CD4-positive, alpha-beta T cell treated with Interleukin-21 for 1 hour (primary cell): Measurements from ENCODE around the gene MRAS.

Experiments used
- DNase-seq: peaks from one replicate; pipeline ENCODE4 v3.0.0-alpha.2; 2020

The MRAS gene

DNA sequence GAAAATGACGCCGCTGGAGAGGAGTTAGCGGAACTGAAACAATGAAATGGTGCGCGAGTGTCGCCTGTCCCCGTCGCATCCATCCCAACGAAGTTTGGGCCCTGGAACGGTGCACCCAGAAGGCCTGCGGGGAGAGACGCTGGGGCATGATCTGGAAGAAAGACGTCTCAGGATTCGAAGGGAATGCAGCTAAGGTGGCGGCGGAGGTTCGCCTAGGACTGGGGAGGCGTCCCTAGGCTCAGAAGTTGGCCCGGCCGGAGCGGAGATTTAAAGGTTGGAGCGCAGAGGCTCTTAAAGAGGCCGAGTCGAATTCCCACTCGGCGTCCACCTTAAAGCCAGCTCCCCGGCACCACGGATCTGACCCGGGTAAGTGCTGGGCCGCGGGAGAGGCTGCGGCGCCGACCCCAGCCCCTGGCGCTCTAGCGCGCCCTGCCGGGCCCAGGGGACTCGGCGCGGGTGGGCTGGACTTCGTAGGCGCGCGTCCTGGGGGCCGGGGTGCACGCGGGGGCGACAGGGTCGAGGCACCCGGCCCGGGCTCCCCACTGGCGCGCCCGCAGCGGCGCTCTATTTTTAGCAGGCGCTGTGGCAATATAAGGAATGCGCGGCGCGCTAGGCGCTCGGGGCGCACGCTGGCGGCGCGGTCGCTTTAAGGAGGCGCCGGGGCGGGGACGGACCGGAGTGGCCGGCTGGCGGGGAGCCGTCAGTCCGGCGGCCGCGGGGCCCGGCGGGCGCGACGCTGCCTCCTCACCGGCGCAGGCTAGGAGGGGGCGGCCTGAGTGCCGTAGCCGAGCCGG, at the start of gene MRAS:
Gene MRAS, plus strand, starts transcription at position 620 of the 794 bp plus-strand sequence. CDS start 24,305 bp downstream, outside the sequence.
- DNase-seq, result peak; percentile 19

DNA sequence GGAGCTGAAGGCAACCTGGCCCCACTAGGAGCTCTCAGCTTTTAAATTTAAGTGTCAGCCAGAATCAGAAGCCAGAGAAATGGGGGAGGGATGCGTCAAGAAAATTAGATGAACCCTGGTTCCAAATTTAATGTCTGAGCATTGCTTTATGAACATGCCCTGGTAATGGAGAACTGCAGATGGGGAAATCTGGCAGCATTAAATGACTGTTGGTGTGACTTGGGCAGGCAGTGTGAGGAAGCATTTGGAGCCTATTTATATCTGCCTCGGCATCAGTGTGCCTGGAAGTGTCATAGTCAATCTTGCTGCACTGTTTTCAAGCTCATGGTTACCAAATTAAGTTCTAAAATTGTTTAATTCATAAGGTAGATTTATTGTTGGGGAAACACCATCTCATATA, 47.7 kb upstream of the MRAS start:
- no peak for DNase-seq

DNA sequence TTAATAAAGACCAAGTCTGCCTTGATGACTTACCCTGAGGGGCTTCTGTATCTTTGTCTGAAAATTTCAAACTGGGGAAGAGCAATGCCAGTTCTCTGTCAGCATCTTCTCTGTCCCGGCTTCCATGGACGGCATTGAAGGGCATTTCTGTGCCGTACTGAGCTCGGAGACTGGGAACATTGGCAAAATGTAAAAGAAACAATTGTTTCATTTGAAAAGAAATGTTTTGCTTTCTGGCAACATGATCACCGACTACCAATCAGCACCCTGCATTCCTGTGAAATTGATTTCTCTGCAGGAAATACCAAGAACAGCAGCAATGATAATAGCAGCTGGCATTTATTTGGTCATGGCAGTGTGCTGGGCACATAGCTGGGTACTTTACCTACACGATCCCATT, 44.9 kb upstream of the MRAS start:
- no peak for DNase-seq

DNA sequence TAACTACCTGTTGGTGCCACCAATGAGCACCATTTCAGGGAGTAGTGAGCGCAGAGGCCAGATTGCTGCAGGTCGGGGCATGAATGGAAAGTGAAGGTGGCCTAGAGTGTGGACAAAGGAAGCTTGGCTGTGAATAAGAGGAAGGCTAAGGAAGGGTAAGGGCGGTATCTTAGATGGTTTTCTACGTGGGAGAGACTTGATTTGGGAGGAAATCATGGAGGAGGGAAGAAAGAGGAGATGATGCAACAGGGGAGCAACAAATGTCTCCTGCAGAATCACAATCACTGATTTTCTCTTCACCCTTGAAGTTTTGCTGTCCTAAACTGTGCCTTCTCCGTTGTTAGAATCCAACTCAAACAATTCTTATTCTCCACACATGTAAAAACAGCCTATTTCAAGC, 40.5 kb upstream of the MRAS start:
- DNase-seq, result no peak

DNA sequence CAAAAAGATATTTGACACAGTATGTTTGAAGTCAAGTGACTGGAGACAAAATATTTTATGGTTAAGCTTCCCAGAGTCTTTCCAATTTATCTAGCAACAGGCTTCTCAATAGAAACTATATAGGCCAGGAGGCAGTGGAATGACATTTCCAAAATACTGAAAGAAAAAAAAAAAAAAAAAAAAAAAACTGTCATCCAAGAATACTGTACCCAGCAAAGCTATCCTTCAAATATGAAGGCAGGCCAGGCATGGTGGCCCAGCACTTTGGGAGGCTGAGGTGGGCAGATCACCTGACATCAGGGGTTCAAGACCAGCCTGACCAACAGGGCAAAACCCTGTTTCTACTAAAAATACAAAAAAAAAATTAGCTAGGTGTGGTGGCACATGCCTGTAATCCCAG, 39.6 kb upstream of the MRAS start:
- DNase-seq, result no peak

DNA sequence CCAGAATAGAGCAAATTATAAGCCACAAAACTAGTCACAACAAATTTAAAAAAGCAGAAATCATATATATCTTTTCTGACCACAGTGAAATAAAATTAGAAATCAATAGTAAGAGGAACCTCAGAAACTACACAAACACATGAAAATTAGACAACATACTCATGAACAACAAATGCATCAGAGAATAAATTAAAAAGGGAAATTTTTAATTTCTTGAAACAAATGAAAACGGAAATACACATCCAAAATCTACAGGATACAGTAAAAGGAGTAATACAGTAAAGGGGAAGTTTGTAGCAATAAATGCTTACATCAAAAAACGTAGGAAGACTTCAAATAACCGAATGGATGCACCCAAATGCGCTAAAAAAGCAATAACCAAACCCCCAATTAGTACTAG, 37.9 kb upstream of the MRAS start:
- DNase-seq, result no peak

DNA sequence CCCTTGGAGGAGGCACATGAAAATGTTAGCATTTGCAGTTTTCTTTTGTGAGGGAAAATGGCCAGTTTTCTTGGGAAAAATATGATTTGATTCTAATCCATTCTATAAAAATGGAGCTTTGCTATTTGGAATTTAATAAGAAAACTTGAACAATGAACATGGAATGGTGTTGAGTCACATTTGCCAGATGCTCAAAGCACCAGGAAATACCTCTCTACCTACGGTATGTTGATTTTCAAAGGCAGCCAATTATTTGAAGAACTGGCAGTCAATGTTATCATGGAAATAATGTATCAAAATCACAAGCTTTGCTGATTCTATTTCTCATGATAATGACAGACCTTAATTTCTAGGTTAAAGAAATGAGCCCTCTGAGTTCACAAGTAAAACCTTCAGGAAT, 33.6 kb upstream of the MRAS start:
- no peak for DNase-seq

DNA sequence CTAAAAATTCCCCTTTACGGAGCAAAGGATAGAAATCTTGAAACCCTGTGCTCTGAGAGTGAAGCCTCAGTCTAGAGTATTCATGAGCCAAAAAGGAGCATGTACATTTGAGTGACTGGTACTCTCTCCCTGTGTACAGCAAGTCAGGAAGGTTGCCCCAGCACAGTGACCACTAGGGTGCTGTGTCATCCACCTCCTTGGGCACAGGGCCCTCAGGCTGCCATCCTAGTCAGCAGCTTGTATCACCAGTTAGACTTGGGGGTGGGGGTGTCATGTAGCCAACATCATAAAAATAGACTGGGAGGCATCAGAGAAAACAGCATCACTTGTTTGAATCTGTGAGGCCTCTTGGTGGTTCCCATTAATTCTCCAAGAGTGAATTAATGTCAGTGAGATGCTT, 30.7 kb upstream of the MRAS start:
- no peak for DNase-seq

DNA sequence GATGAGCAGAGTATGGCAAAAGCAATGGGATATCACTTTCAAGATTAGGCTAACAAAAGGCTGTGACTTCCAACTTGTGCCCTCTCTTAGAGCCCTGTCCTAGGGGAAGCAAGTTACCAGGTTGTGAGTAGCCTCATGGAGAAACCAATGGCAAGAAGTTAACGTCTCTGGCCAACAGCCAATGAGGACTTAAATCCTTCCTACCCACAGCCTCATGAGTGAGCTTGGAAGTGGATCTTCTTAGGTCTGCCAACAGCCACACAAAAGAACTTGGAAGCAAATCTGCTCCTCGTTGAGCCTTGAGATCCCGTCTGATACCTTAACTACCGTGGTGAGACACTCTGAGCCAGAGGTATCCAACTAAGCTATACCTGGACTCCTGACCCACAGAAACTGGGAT, 24.4 kb upstream of the MRAS start:
- DNase-seq, result no peak

DNA sequence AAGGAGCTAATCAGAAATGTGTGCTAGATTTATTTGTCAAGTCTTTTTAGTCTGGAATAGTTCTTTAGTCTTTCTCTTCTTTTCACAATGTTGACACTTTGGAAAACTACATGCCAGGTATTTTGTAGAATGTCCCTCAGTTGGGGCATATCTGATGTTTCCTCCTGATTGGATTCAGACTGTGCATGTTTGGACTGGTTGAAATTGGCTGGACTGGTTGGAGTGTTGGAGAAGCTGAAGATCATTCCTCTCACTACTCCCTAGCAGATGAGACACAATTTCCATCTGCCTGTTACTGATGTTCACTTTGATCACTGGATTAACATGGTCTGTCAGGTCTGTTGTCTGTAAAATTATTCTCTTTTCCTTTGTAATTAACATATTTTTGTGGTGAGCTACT, 22.4 kb upstream of the MRAS start:
- DNase-seq, result no peak

DNA sequence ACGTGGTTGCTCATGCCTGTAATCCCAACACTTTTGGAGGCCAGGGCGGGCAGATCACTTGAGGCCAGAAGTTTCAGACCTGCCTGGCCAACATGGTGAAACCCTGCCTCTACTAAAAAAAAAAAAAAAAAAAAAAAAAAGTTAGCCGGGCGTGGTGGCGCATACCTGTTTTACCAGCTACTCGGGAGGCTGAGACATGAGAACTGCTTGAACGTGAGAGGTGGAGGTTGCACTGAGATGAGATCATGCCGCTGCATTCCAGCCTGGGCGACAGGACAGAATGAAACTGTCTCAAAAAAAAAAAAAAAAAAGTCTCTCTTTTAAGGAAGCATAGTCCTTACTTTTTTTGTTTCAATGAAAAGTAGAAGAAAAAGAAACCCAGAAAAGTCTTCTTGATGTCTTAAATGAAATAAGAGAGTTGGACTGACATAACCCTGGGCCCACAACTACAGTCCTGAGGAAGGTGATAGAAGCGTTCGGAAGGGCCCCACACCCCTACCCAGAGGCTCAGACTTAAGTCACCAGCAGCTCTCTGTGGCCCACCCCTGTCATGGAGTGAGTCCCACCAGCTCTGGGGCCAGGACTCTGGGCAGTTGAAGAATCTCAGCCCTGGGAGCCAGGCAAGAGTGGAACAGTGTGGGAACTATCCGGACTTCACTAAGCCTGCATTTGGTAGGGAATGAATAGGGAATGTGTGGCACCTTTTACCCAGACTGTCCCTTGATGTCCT, 21.3 kb upstream of the MRAS start:
- DNase-seq, result no peak

DNA sequence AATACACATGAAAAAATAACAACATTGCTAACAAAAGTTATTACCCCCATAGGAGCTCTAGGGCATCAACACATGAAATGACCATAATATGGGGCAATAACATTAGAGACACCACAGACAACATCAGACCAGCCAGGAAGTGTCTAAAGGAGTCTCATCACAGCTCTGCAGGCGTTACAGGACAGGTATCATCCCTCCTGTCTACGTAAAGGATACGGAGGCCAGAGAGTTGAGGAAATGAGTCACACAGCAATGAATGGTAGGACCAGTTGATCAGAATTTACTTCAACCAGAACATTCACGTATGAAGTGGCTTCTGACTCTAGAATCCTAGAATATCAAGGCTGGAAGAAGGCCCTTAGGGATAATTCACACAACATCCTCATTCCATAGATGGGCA, 20.5 kb upstream of the MRAS start:
- no peak for DNase-seq

DNA sequence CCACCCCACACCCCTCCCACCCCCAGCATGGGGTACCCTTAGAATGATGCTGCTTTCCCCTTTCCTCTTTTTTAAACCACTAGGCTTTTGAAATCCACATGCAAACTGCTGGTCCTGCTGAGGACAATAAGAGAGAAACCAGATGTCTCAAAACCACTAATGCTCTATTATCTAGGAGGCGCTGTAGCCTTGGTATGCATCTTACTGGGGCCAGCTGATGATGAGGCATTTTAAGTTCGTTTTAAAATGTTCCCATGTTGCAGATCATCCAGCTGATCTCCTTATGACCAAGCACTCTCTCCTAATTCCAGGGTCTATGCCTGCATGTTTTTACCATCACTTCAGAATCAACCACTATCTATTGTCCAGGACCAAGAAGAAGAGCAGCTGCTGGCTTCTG, 20.0 kb upstream of the MRAS start:
- DNase-seq, result no peak

DNA sequence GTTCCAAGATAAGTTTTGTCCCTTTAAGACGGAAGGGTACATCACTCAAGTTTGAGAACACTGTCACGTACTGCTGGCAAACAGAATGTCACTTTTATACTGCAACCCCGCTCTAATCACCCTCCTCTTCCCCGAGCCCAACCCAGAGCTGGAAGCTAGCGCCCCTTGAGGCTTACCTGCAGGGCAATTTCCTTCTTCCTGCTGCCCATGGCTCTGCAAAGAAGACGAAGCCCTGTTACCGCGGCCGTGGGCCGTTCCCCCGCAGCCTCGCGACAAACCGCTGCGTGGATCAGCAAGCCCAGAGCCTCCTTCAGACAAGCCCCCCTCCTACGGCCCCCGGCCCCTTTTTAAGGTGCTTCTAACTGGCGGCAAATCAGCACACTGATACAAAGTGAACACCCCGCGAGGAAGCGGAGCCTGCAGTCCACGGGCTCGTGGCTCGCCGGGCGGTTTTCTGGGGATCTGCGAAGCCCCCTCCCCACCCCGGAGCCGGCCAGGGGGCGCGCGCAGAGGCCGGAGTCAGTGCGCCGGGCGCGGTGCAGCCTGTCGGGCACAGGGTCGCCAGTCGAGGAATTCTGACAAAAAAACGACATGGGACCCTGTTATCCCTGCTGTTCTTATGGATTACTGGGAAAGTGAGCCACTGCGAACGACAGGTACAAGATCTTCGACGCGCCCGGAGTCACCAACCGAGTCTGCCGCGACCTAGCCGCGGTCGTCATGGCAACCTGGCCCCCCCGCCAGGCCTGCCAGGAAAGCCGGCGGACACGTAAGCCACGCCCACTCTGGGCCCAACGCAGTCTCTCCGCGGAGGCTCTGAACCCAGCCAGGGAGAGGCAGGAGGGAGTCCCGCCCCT, 19.0 kb upstream of the MRAS start, which contains the start of gene NME9:
Gene NME9, minus strand, starts transcription at position 725 of the 857 bp plus-strand sequence. Its CDS starts 516 bp downstream, at position 209.
- peak; percentile 96 for DNase-seq

DNA sequence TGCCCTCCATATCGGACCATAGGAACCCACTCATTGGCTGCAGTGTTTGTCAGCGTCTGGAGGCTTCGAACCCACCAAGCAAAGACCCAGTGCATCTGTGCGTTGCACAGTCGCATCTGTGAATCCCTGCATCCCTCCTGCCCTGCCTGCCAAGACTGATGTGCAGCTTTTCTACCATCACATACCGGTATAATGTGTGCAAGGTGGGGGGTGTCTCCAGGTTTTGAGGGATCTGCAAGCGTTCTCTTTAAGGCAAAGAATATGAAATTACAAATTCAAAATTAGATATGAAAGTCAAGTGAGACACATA, 18.4 kb upstream of the MRAS start:
- DNase-seq, result no peak

DNA sequence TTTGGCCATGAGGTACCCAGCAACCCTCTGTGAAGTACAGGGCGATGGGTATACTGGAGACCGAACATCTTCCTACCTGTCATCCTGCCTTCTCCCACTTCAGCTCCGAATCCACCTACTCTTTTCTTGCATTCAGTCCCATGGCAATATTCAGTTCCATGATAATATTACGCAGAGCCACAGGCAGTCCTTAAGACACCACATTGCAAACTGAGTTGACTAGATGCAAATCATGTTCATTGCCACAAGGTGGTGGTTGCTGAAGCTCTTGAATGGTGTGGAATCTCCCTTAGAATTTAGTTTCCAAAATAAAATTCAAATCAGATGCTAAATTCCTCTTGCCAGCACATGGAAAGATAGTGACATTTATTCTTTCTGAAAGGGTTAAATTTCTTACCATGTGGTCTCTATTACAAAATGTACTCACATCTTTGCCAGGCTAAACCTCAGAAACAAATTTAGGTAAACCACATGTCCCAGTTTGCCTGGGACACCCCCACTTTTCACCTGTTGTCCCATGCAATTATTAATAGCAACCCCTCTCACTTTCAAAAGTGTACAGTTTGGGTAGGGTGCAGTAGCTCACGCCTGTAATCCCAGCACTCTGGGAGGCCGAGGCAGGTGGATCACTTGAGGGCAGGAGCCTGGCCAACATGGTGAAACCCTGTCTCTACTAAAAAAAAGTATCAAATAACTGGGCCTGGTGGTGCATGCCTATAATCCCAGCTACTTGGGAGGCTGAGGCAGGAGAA, 17.1 kb upstream of the MRAS start:
- no peak for DNase-seq

DNA sequence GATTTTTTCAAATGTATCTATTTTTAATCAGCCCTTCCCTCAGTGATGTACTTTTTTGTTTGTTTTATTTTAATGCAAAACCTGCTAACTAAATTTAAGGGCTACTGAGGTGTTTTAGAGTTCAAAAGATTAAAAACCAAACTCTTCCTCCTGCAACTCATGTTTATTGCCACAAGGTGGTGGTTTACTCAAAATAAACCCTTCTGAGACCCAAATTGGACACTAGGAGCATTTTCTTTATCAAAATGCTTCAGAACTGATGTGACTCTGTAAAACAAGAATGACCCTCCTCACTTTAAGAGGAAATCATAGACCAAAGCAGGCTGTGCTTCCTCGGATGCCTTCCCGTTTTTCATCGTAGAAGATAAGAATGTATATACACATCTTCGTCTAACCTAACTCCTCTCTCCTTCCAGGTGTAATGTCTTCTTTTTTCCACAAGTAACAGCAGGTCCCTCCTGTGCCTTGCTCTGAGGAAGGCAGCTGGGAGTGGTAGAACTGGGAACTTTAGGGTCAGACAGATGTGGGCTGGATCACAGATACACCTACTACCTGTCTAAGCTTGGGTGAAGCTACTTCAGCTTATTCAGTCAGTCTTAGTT, 15.8 kb upstream of the MRAS start:
- peak; percentile 44 for DNase-seq

DNA sequence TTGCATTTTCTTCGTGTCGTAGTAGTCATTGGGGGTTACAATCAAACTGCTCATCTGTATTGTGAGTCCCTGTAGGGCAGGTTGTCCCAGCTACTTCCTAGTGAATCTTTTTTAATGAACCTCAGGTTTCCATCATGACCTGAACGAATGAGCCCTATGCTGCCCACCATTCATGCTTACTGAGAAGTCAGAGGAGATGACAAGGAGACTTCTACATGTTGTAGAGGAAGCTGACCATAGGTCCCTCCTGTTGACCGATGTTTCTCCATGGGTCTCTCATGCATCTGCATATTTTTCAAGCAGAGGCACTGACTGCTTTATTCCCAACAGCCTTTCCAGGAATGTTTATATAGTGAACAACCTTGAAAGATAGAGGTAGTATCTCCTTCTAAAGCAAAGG, 13.8 kb upstream of the MRAS start:
- DNase-seq, result no peak

DNA sequence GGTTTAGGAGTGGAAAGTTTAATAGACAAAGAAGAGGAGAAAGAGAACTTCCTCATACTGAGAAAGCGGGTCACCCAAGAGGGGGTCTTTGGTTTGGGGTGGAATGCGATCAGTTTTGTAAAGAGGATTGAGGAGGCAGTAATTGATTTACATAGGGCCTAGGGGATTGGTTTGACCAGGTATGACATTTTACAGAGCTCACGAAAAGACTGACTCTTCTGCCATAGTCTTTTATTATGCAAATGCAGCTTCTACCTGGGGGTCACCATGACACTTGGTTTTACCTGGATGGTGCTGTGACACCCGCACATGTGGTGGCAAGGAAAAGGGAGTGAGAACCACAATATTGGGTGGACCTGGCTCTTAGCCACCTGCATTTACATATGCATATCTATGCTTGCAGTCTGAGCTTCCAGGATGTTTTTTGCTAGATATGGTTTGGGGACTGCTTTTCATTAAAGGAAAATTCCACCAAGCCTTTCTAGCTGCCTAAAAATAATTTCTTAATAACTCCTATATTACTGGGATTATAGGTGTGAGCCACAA, 11.9 kb upstream of the MRAS start:
- DNase-seq, result no peak

DNA sequence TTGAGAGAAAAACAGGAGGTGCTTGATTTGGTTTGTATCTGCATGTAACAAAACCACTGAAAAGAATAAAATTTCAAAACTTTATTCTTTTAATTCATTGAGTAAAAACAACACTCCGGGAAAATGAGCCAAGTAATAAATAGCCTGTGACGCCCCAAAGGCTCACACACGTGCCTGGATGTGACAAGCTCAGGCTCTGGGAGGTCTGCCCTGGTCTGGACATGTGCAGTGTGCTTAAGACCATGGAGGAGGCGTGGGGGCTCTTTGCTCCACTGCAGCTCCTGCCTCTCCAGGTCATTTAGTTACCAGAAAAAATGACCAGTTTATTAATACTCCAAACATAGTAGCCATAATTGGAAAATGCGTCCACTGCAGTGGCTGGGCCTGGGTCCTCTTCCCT, 10.1 kb upstream of the MRAS start:
- DNase-seq, result no peak

DNA sequence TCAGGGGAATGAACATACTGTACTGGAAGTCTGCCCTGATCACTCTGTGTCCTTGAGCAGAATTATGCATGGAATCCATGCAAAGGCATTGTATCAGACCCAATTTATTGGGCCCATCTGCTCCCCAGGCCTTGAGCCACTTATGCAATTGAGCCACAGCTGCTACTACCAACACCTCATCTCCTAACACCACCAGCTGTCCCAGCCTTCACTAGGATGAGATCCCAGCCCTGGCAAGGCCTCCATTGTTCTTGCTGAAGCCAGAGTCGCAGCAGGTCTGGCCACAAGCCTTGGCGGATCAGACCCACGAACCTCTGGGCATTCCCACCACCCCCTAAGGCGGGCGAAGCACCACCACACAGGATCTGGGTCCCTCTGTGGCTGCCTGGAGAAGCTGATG, 9.6 kb upstream of the MRAS start:
- no peak for DNase-seq

DNA sequence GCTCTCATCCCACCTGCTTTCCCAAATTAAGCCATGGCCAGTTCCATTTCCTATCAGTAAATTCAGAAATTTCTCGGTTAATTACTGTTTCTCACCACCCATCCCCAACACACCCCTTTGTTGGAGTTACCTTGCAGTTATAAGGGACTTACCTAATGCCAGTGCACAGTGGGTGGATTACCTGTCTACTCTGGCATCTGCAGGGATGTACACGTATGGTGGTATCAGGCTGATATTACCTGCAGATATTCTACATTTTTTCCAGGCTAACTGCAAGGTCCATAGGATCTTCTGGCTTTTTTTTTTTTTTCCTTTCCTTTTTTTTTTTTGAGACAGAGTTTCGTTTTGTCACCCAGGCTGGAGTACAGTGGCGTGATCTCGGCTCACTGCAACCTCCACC, 7.9 kb upstream of the MRAS start:
- DNase-seq, result no peak
